Adipose tissue (tissue), 3 donors: ENCODE data around the gene MERTK. TPM values are rescaled to one million over a fixed set of nuclear protein-coding genes. Genes with fewer than 3 reads are reported as not detected.
"Not testable (repeated sequence)": the region's sequence is repeated elsewhere in the genome, so short reads cannot be mapped to it uniquely, and the experiment has no call there.

Experiments
- H3K27ac ChIP-seq: one replicate; pipeline ENCODE4 v1.5.1; 2013; ENCODE audit warnings: low read depth, low read length
- WGBS, 3 donors: extraction: QIAGEN DNeasy Blood & Tissue Kit; methylation state at CpG; one replicate each; pipeline ENCODE4 v1.1.7; 2013; 5-methylcytosine and 5-hydroxymethylcytosine counted together
- polyA plus RNA-seq, 3 donors: library from polyadenylated mRNA; stranded (reverse); fragments of 200-250 nt; gene quantifications; one replicate each; pipeline ENCODE4 v1.2.3, GENCODE V29; 2013
- donor health status: healthy with polysubstance abuse.
- donor health status: Bipolar disorder and iron deficiency.
- donor health status: healthy.

MERTK gene
- polyA plus RNA-seq: 1 to 10 TPM; 4.2 to 7.5 (median 5.3) TPM

DNA sequence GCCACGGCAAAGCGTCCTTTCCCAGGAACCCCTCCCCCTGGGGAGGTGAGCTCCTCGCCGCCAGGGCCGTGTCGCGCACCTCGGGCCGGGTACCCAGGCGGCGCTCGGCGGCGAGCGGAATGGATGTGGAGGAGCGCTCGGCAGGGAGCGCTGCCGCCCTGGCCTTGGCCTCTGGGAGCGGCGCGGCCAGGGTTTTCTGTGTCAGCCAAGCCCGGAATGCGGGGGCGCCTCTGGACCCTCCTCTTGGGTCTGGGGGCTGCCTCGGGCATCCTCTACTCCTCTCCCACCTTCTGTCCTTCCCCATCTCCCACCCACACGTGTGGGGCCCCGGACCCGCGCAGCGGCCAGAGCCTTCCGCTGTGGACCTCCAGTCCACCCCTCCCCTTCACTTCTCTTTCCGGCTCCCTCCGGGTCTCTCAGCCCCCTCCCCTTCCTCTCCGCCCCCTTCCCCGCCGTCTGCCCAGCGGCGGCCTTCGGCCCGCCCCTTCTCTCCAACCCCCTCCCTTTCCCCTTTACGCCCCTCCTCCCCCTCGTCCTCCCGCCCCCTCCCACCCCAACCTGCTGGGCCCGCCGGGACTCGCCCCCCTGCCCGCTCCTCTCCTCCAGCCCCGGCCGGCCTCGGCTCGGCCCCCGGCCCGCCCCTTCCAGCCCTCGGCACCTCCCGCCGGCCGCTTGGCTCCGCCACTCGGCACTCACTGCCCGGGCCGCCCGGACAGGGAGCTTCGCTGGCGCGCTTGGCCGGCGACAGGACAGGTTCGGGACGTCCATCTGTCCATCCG lies at the start of gene MERTK:
MERTK (plus strand) TSS at position 684 of the 779 bp plus-strand sequence. CDS start 129 bp downstream, outside the sequence.
- 0 to 1% (median 1%) methylated on average over 57 to 71 of the region's 71 CpGs for WGBS, 3 donors

GRCh38 chr2:111850646-111851045 lies 47.8 kb upstream of the MERTK start:
- H3K27ac ChIP-seq: not testable (repeated sequence)
- 5 to 24% (median 15%) methylated on average over 4 of the region's 4 CpGs for WGBS, 3 donors

More for the DNA sequence above, at the start of gene MERTK:
- H3K27ac ChIP-seq: no peak within 1 kb of the TSS

- H3K27ac ChIP-seq: not testable (repeated sequence)
- 78 to 93% (median 89%) methylated on average over 3 of the region's 3 CpGs for WGBS, 3 donors
These were observed 45.9 kb upstream of the MERTK start for GRCh38 chr2:111852544-111852943.

GRCh38 chr2:111860005-111860404 lies 38.4 kb upstream of the MERTK start:
- WGBS, 3 donors: 33 to 73% (median 68%) methylated on average over 3 of the region's 3 CpGs
- H3K27ac ChIP-seq: not testable (repeated sequence)

- WGBS, 3 donors: 40 to 54% (median 44%) methylated on average over 1 to 2 of the region's 3 CpGs
- not testable (repeated sequence) for H3K27ac ChIP-seq
These were observed 33.3 kb upstream of the MERTK start for GRCh38 chr2:111865124-111865523.

DNA sequence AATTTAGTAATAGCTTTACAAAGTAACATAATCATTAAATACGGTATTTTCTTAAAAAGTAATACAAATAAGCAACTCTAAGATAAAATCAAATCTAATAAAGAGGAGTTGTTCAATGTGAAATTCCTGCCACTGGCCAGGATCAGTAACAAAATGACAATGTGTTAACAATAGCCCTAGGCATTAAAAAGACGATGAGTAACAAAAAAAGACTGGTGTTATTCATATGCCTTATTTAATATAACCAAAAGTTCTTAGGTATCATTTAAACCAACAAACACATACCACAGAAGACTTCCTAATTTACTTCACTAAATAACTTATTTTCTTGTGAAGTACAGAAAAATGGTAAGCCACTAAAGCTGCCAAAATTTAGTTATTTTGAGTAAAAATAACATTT lies 25.6 kb upstream of the MERTK start:
- H3K27ac ChIP-seq: not testable (repeated sequence)
- 94 to 96% (median 95%) methylated on average over 2 of the region's 2 CpGs for WGBS, 3 donors

- no peak within 1 kb of the TSS for H3K27ac ChIP-seq
- WGBS, 3 donors: 0% methylated on average over 62 to 73 of the region's 73 CpGs
These were observed 14.5 kb upstream of the MERTK start, which contains the start of gene ANAPC1 for GRCh38 chr2:111883661-111884591. Gene ANAPC1, minus strand, starts transcription at chr2:111884193. Its CDS starts 3,368 bp downstream, at chr2:111880825.

GRCh38 chr2:111884592-111884964 lies 13.8 kb upstream of the MERTK start:
- no peak overlapping the region for H3K27ac ChIP-seq
- WGBS, 3 donors: 8 to 18% (median 18%) methylated on average over 11 of the region's 11 CpGs

- WGBS, 3 donors: 47 to 57% (median 54%) methylated on average over 3 of the region's 3 CpGs
- no peak overlapping the region for H3K27ac ChIP-seq
These were observed 2.4 kb upstream of the MERTK start for GRCh38 chr2:111896024-111896423.

- 86 to 87% (median 87%) methylated on average over 6 of the region's 6 CpGs for WGBS, 3 donors
- H3K27ac ChIP-seq: no peak overlapping the region
These were observed 1.8 kb upstream of the MERTK start for GRCh38 chr2:111896576-111896975.

GRCh38 chr2:111897630-111897923 lies 830 bp upstream of the MERTK start:
- no peak overlapping the region for H3K27ac ChIP-seq
- WGBS, 3 donors: 3 to 7% (median 3%) methylated on average over 7 of the region's 7 CpGs

- 0 to 1% (median 1%) methylated on average over 63 to 69 of the region's 70 CpGs for WGBS, 3 donors
These were observed 502 bp downstream of the MERTK start for GRCh38 chr2:111898703-111899514.

DNA sequence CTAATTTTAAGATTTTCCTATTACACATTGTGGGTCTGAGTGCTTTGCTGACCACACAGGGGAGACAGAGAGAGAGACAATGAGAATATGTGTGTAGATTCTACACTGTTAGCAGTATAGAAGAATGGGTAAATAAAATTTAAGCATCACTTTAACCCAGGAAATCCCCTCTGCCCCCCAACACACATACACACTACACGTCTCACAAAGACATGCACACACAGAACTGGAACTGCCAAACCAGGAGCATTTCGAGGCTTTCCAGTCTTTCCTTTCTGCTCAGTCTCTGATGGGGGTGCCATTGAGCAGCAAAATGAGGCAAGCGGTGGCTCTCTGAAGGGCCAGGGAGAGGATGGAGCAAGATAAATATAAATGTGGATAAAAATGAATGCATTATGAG lies 2.5 kb downstream of the MERTK start:
- no peak overlapping the region for H3K27ac ChIP-seq
- 23 to 34% (median 25%) methylated on average over 3 of the region's 3 CpGs for WGBS, 3 donors

More at GRCh38 chr2:111898703-111899514, 502 bp downstream of the MERTK start:
- no peak overlapping the region for H3K27ac ChIP-seq

DNA sequence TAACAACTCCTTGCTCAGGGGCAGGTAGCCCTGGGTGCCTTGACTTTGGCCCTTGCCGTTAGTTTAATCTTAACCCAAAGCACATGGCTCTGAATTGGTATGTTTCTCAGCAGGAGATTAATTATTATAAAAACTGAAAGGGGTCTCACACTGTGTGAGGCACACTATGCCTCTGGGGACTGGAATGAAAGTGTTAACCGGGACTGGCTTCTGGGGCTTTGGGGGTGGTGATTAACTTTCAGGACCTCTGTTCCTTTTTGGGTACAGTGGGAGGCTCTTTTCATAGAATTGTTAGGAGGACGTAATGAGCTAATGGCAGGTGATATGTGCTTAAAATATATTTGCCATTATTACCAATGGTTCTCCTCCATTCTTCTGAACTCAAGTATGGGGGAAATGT lies 5.1 kb downstream of the MERTK start:
- H3K27ac ChIP-seq: no peak overlapping the region
- 69 to 86% (median 72%) methylated on average over 3 of the region's 3 CpGs for WGBS, 3 donors

GRCh38 chr2:111903930-111904439 lies 5.6 kb downstream of the MERTK start:
- no peak overlapping the region for H3K27ac ChIP-seq

GRCh38 chr2:111904726-111905474 lies 6.5 kb downstream of the MERTK start:
- no peak overlapping the region for H3K27ac ChIP-seq
- 90 to 94% (median 92%) methylated on average over 10 of the region's 10 CpGs for WGBS, 3 donors

More at GRCh38 chr2:111903930-111904439, 5.6 kb downstream of the MERTK start:
- 83 to 91% (median 83%) methylated on average over 5 of the region's 5 CpGs for WGBS, 3 donors

GRCh38 chr2:111905475-111905869 lies 7.1 kb downstream of the MERTK start:
- WGBS, 3 donors: 96 to 99% (median 97%) methylated on average over 9 of the region's 9 CpGs
- not testable (repeated sequence) for H3K27ac ChIP-seq
